ENCODE results near the gene PPP1R17. TPM values are rescaled to one million over a fixed set of nuclear protein-coding genes. Genes with fewer than 3 reads are reported as not detected.

PPP1R17 gene
- total RNA-seq, 4 donors from 2014 or later = not detected

DNA sequence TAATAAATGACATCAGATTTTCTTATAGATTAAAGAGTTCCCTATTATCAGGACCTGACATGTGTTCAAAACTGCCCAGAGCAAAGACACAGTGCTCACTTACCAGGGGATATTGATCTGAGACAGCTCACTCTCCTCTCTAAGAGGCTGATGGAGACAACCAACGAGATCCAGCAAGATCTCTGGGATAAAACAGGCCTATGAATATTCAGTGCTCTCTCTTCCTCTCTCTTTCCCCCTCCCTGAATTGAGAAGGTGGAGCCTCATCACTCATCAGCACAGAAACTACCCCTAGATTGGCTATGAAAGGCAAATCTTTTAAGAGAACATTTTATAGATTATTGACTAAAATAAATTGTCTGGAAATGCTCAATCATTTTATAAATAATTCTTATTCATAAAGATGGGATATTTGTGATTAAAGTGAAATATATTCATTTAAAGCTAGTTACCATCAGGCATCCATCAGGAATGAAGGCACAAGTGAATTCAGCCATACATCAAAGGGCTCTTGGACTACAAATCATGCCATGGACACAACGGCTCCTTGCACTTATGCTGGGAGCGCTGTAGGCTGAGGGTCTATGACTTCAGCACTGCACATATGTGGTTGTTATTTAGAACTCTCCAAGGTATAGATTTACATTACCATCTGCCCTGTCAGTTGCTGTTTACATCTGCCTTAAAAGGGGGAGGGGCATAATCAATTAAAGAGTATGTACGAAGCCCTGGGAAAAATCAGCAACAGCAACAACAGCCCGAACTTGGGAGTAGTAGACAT is 3.4 kb upstream of the PPP1R17 start:
- TF ChIP-seq, protein P1, sequence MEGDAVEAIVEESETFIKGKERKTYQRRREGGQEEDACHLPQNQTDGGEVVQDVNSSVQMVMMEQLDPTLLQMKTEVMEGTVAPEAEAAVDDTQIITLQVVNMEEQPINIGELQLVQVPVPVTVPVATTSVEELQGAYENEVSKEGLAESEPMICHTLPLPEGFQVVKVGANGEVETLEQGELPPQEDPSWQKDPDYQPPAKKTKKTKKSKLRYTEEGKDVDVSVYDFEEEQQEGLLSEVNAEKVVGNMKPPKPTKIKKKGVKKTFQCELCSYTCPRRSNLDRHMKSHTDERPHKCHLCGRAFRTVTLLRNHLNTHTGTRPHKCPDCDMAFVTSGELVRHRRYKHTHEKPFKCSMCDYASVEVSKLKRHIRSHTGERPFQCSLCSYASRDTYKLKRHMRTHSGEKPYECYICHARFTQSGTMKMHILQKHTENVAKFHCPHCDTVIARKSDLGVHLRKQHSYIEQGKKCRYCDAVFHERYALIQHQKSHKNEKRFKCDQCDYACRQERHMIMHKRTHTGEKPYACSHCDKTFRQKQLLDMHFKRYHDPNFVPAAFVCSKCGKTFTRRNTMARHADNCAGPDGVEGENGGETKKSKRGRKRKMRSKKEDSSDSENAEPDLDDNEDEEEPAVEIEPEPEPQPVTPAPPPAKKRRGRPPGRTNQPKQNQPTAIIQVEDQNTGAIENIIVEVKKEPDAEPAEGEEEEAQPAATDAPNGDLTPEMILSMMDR (IDR thresholded peaks at IDR 0.05) = no peak
- TF ChIP-seq POLR2A (IDR thresholded peaks at IDR 0.05) = no peak
- Histone ChIP-seq H3K4me1 (no peaks in the 10 kb centered on the region), H3K36me3 (no peaks in the 10 kb centered on the region), H3K27ac (no peak overlapping the region), H3K27me3 (no peaks in the 10 kb centered on the region), H3K4me3 (no peak overlapping the region), H3K9me3 (no peaks in the 10 kb centered on the region)
- intact Hi-C loops (cut with DNase I; ENCODE audit: low total_unique reads) = loop anchor here (1.0 kb wide), 1 partner anchor 8 kb away; no protein-coding TSS in a partner anchor
- DNase-seq = no peak

- H3K36me3 ChIP-seq = no peaks in the 10 kb centered on the region
- TF ChIP-seq, protein P1 (IDR thresholded peaks at IDR 0.05) = no peak
- TF ChIP-seq POLR2A (IDR thresholded peaks at IDR 0.05) = no peak
- no peaks in the 10 kb centered on the region for H3K27me3 ChIP-seq
- DNase-seq = no peak
- H3K9me3 ChIP-seq = no peaks in the 10 kb centered on the region
- no peak overlapping the region for H3K27ac ChIP-seq
- H3K4me1 ChIP-seq = no peaks in the 10 kb centered on the region
- H3K4me3 ChIP-seq = no peak overlapping the region
- intact Hi-C loops (cut with DNase I; ENCODE audit: low total_unique reads) = no loop called here
Measured at GRCh38 chr7:31688372-31688771, 1.4 kb downstream of the PPP1R17 start.

DNA sequence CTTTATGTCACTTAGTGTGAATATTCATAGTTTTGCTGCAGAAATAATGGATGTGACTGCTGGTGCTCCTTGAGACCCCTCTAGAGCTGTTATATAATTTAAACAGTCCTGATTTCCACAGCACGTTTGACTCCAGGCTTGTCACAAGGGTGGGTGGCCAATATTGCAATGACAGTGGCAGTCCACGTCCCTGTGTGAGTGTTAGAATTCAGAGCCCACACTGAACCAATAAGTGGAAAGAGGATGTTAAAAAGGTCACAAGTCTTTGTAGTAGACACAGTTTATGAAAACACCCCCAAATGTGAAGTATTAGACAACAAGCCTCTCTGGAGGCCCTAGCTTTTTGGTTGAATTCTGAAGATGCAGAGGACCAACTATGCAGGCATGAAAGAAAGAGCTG is 2.0 kb downstream of the PPP1R17 start:
- no peak for TF ChIP-seq POLR2A (IDR thresholded peaks at IDR 0.05)
- TF ChIP-seq, protein P1 (IDR thresholded peaks at IDR 0.05) = no peak
- Histone ChIP-seq H3K4me1 (no peaks in the 10 kb centered on the region), H3K27ac (no peak overlapping the region), H3K4me3 (no peak overlapping the region), H3K27me3 (no peaks in the 10 kb centered on the region), H3K9me3 (no peaks in the 10 kb centered on the region), H3K36me3 (no peaks in the 10 kb centered on the region)
- no peak for DNase-seq
- intact Hi-C loops (cut with DNase I; ENCODE audit: low total_unique reads) = no loop called here

DNA sequence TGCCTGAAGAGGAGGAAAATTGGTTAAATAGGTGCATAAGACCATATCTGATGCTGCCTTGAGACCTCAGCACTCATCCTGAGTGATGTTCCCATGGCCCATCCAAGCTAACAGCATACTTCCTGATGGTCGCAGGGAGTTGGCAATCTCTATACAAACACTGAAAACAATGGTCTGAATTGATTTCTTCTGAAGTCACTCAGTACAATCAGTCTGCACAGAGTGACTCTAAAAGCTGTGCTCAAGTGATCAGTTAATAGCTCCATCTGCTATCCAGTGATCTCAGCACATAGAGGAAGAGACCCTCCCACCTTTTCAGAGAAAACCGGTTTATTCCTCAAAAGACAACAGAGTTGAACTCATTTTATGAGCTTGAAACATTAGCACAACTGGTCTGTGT is 3.9 kb downstream of the PPP1R17 start:
- intact Hi-C loops (cut with DNase I; ENCODE audit: low total_unique reads) = no loop called here

GRCh38 chr7:31692451-31692850 is 5.4 kb downstream of the PPP1R17 start:
- intact Hi-C loops (cut with DNase I; ENCODE audit: low total_unique reads) = no loop called here
- Histone ChIP-seq H3K27ac (no peak overlapping the region), H3K27me3 (no peaks in the 10 kb centered on the region), H3K36me3 (no peaks in the 10 kb centered on the region), H3K4me3 (no peak overlapping the region), H3K4me1 (no peaks in the 10 kb centered on the region), H3K9me3 (no peaks in the 10 kb centered on the region)
- TF ChIP-seq, protein P1 (IDR thresholded peaks at IDR 0.05) = no peak
- TF ChIP-seq POLR2A (IDR thresholded peaks at IDR 0.05) = no peak
- DNase-seq = no peak

More for the DNA sequence above, 3.9 kb downstream of the PPP1R17 start:
- no peak overlapping the region for H3K27ac ChIP-seq
- H3K36me3 ChIP-seq = no peaks in the 10 kb centered on the region
- no peaks in the 10 kb centered on the region for H3K27me3 ChIP-seq
- DNase-seq = no peak
- TF ChIP-seq, protein P1 (IDR thresholded peaks at IDR 0.05) = no peak
- TF ChIP-seq POLR2A (IDR thresholded peaks at IDR 0.05) = no peak
- H3K9me3 ChIP-seq = no peaks in the 10 kb centered on the region
- H3K4me1 ChIP-seq = no peaks in the 10 kb centered on the region
- no peak overlapping the region for H3K4me3 ChIP-seq
